ENCODE measurements around the gene ZNF891. TPM values are rescaled to one million over a fixed set of nuclear protein-coding genes. Genes with fewer than 3 reads are reported as not detected.

ZNF891 gene
- total and polyA plus RNA-seq, 2 of the 13 experiments (the other 11 are each of a cell fraction or from before 2014, with no cell fraction given), result 1.3 to 2.1 TPM

- no peak for TF ChIP-seq HIVEP1 (CRISPR knock-in tag; IDR thresholded peaks at IDR 0.05)
- TF ChIP-seq FOXK1 (CRISPR knock-in tag; IDR thresholded peaks at IDR 0.05; ENCODE audit: borderline replicate concordance, low read depth), result peak; percentile 31
- TF ChIP-seq, protein P1, sequence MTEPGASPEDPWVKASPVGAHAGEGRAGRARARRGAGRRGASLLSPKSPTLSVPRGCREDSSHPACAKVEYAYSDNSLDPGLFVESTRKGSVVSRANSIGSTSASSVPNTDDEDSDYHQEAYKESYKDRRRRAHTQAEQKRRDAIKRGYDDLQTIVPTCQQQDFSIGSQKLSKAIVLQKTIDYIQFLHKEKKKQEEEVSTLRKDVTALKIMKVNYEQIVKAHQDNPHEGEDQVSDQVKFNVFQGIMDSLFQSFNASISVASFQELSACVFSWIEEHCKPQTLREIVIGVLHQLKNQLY (CRISPR knock-in tag; IDR thresholded peaks at IDR 0.05), result no peak
- TF ChIP-seq ZMAT5 (CRISPR knock-in tag; IDR thresholded peaks at IDR 0.05; ENCODE audit: borderline replicate concordance, low read depth), result no peak
- TF ChIP-seq ETS1 (CRISPR knock-in tag; IDR thresholded peaks at IDR 0.05), result peak; percentile 10
- TF ChIP-seq ZC3H13 (CRISPR knock-in tag; IDR thresholded peaks at IDR 0.05), result peak; percentile 63; the same call in 1 of the 2 replicates
- no peak for TF ChIP-seq ZNF775 (CRISPR knock-in tag; IDR thresholded peaks at IDR 0.05; ENCODE audit: borderline replicate concordance)
- TF ChIP-seq ZNF546 (CRISPR knock-in tag; conservative IDR thresholded peaks at IDR 0.05), result 0 out of 2 replicates have a peak, but pooled peaks have one; percentile 52
- peak; percentile 84; the same call in 1 of the 2 replicates for TF ChIP-seq ATF7-NPFF (CRISPR knock-in tag; IDR thresholded peaks at IDR 0.05; ENCODE audit: low read depth)
- TF ChIP-seq ZNF740 (CRISPR knock-in tag; IDR thresholded peaks at IDR 0.05), result no peak
- TF ChIP-seq ZNF609 (CRISPR knock-in tag; IDR thresholded peaks at IDR 0.05; ENCODE audit: borderline replicate concordance), result no peak
- no peak for TF ChIP-seq SOX6 (IDR thresholded peaks at IDR 0.05)
- peak; percentile 57 for TF ChIP-seq SOX6 (CRISPR knock-in tag; IDR thresholded peaks at IDR 0.05)
- no peak for TF ChIP-seq TAF15 (IDR thresholded peaks at IDR 0.05; ENCODE audit: low read depth, low read length, poor library complexity, severe bottlenecking)
- no peak for TF ChIP-seq PHB2 (IDR thresholded peaks at IDR 0.05; ENCODE audit: partially characterized antibody)
- TF ChIP-seq, protein P2, sequence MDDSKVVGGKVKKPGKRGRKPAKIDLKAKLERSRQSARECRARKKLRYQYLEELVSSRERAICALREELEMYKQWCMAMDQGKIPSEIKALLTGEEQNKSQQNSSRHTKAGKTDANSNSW (CRISPR knock-in tag; IDR thresholded peaks at IDR 0.05; ENCODE audit: borderline replicate concordance), result peak; percentile 17; the same call in 1 of the 2 replicates
- TF ChIP-seq MTA3 (CRISPR knock-in tag; IDR thresholded peaks at IDR 0.05), result no peak
- 0 out of 2 replicates have a peak, but pooled peaks have one; percentile 41 for TF ChIP-seq ZNF326 (CRISPR knock-in tag; IDR thresholded peaks at IDR 0.05; ENCODE audit: borderline replicate concordance)
- no peak; the same call in 1 of the 2 replicates for TF ChIP-seq AKAP8 (CRISPR knock-in tag; IDR thresholded peaks at IDR 0.05)
- TF ChIP-seq BATF2 (CRISPR knock-in tag; IDR thresholded peaks at IDR 0.05), result no peak; the same call in 1 of the 2 replicates
Observed at GRCh38 chr12:133130038-133130807, at the start of gene ZNF891, which contains the start of gene ZNF10 (continued).

Measured in HepG2 (cell line).